CD4-positive, alpha-beta T cell (primary cell): Measurements from ENCODE around the gene OSBPL10. TPM values are rescaled to one million over a fixed set of nuclear protein-coding genes. Genes with fewer than 3 reads are reported as not detected.
"Not testable (repeated sequence)": the region's sequence is repeated elsewhere in the genome, so short reads cannot be mapped to it uniquely, and the experiment has no call there.

Experiments
- ATAC-seq: fragments of 200-7000 bp; cut with Tn5 transposase; one replicate; pipeline ENCODE4 v1.10.0; 2022; ENCODE audit warnings: mild to moderate bottlenecking; ENCODE audit not compliant: poor library complexity
- CTCF ChIA-PET: fragments of 350-600 bp; sonication (Branson Sonifier 250); formaldehyde crosslinking; loops from one replicate; lab custom pipeline; 2021; ENCODE audit warnings: antibody characterized with exemption, inconsistent platforms; lab: Charles Lee
- POLR2A ChIA-PET: fragments of 350-600 bp; sonication (Branson Sonifier 250); formaldehyde crosslinking; loops from one replicate; lab custom pipeline; 2021; ENCODE audit warnings: antibody characterized with exemption, inconsistent platforms; lab: Charles Lee
- DNase-seq, 14 experiments: peaks; one replicate each; pipeline ENCODE4 v3.0.0-alpha.2; 2013 to 2020; ENCODE audit warnings: mixed read lengths in 2 of 14
- H3K27ac ChIP-seq, 2 donors: one replicate each; pipeline versions ENCODE4 v1.5.1 to v1.7.0; 2013; ENCODE audit warnings: low read length in 2 of 2, low read depth in 1 of 2, mild to moderate bottlenecking in 1 of 2
- H3K27me3 ChIP-seq, 2 experiments: 1 replicate in 1 of 2; 2 replicates in 1 of 2; pipeline versions ENCODE4 v1.6.1 to v1.7.0; 2013; ENCODE audit warnings: low read length in 2 of 2, control low read depth in 1 of 2, mild to moderate bottlenecking in 1 of 2, moderate library complexity in 1 of 2; ENCODE audit not compliant: insufficient read depth in 2 of 2, control insufficient read depth in 1 of 2
- H3K36me3 ChIP-seq: one replicate; pipeline ENCODE4 v1.6.1; 2013; ENCODE audit warnings: low read length, control low read depth; ENCODE audit not compliant: insufficient read depth
- H3K4me1 ChIP-seq: one replicate; pipeline ENCODE4 v1.6.1; 2013; ENCODE audit warnings: low read length, control low read depth; ENCODE audit not compliant: insufficient read depth
- H3K4me3 ChIP-seq: one replicate; pipeline ENCODE4 v1.5.1; 2013; ENCODE audit warnings: mild to moderate bottlenecking, low read length, moderate library complexity
- H3K9me3 ChIP-seq, 2 experiments: 1 replicate in 1 of 2; 2 replicates in 1 of 2; pipeline versions ENCODE4 v1.6.1 to v1.7.0; 2013; ENCODE audit warnings: low read length in 2 of 2, mild to moderate bottlenecking in 2 of 2, control low read depth in 1 of 2, moderate library complexity in 1 of 2; ENCODE audit not compliant: control insufficient read depth in 1 of 2, insufficient read depth in 1 of 2
- H3K27ac Mint-ChIP-seq: one replicate; pipeline ENCODE4 v1.8.0; 2020; ENCODE audit warnings: mixed read lengths
- H3K27me3 Mint-ChIP-seq: one replicate; pipeline ENCODE4 v1.8.0; 2021; ENCODE audit warnings: mixed read lengths
- H3K36me3 Mint-ChIP-seq: one replicate; pipeline ENCODE4 v1.8.0; 2021; ENCODE audit warnings: low read depth, mixed read lengths
- H3K4me1 Mint-ChIP-seq: one replicate; pipeline ENCODE4 v1.8.0; 2021; ENCODE audit warnings: low read depth, mixed read lengths
- H3K4me3 Mint-ChIP-seq: one replicate; pipeline ENCODE4 v1.8.0; 2020; ENCODE audit warnings: mild to moderate bottlenecking, mixed read lengths
- H3K9me3 Mint-ChIP-seq: one replicate; pipeline ENCODE4 v1.8.0; 2020; ENCODE audit warnings: mixed read lengths
- intact Hi-C, 2 experiments: fragments of 100-400 bp; cut with DNase I in 1 of 2; cut with micrococcal nuclease in 1 of 2; formaldehyde crosslinking; loops; one replicate each; pipeline versions ENCODE4 v1.15.1 to v1.9.0; 2023 to 2025; cut with DNase I, micrococcal nuclease
- total RNA-seq, 174 experiments: library from RNA in 2 of 174; stranded (reverse) in 2 of 174; gene quantifications; one replicate each; pipeline ENCODE4 v1.2.3 and lab custom pipeline; 2021 to 2026
- TF ChIP-seq, protein P1 (sequence below): fragments of 200-600 bp; IDR thresholded peaks from one replicate; pipeline ENCODE4 v1.8.0; 2022; ENCODE audit warnings: antibody characterized with exemption, mild to moderate bottlenecking

The OSBPL10 gene
- total RNA-seq, 2 experiments from 2014 or later: not detected

- ChIA-PET CTCF (no interaction called here), POLR2A (no interaction called here)
- no peak overlapping the region for H3K27ac ChIP-seq
- no peaks in the 10 kb centered on the region for H3K4me1 Mint-ChIP-seq
- no peak for DNase-seq
- no peaks in the 10 kb centered on the region for H3K36me3 ChIP-seq
- H3K36me3 Mint-ChIP-seq: no peaks in the 10 kb centered on the region
- H3K4me1 ChIP-seq: no peaks in the 10 kb centered on the region
- TF ChIP-seq, protein P1, sequence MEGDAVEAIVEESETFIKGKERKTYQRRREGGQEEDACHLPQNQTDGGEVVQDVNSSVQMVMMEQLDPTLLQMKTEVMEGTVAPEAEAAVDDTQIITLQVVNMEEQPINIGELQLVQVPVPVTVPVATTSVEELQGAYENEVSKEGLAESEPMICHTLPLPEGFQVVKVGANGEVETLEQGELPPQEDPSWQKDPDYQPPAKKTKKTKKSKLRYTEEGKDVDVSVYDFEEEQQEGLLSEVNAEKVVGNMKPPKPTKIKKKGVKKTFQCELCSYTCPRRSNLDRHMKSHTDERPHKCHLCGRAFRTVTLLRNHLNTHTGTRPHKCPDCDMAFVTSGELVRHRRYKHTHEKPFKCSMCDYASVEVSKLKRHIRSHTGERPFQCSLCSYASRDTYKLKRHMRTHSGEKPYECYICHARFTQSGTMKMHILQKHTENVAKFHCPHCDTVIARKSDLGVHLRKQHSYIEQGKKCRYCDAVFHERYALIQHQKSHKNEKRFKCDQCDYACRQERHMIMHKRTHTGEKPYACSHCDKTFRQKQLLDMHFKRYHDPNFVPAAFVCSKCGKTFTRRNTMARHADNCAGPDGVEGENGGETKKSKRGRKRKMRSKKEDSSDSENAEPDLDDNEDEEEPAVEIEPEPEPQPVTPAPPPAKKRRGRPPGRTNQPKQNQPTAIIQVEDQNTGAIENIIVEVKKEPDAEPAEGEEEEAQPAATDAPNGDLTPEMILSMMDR: no peak
- intact Hi-C loops: no loop called here
- no peaks in the 10 kb centered on the region for H3K9me3 ChIP-seq
- H3K27me3 ChIP-seq: no peaks in the 10 kb centered on the region
- H3K4me3 ChIP-seq: no peak overlapping the region
- no peak overlapping the region for H3K4me3 Mint-ChIP-seq
- H3K27ac Mint-ChIP-seq: no peak overlapping the region
- ATAC-seq: no peak
- H3K9me3 Mint-ChIP-seq: peaks cover 2% of the 10 kb centered on the region
- no peaks in the 10 kb centered on the region for H3K27me3 Mint-ChIP-seq
Measured at GRCh38 chr3:31862666-31863279, 118.3 kb downstream of the OSBPL10 start.

GRCh38 chr3:31861826-31862225, 119.2 kb downstream of the OSBPL10 start:
- intact Hi-C loops: no loop called here
- no peak overlapping the region for H3K27ac Mint-ChIP-seq
- no peaks in the 10 kb centered on the region for H3K36me3 ChIP-seq

GRCh38 chr3:31860642-31861041, 120.4 kb downstream of the OSBPL10 start:
- H3K27ac ChIP-seq, H3K4me3 ChIP-seq, H3K36me3 Mint-ChIP-seq, CTCF ChIA-PET, DNase-seq, H3K27me3 Mint-ChIP-seq, H3K9me3 Mint-ChIP-seq, POLR2A ChIA-PET, H3K9me3 ChIP-seq, H3K4me1 ChIP-seq, H3K36me3 ChIP-seq, H3K4me1 Mint-ChIP-seq, ATAC-seq, H3K27me3 ChIP-seq, H3K4me3 Mint-ChIP-seq, intact Hi-C loops, H3K27ac Mint-ChIP-seq: not testable (repeated sequence)

More at GRCh38 chr3:31861826-31862225, 119.2 kb downstream of the OSBPL10 start:
- TF ChIP-seq, protein P1: no peak
- Histone ChIP-seq H3K4me1 (no peaks in the 10 kb centered on the region), H3K27me3 (no peaks in the 10 kb centered on the region), H3K27ac (no peak overlapping the region), H3K9me3 (no peaks in the 10 kb centered on the region), H3K4me3 (no peak overlapping the region)
- Mint-ChIP-seq H3K36me3 (no peaks in the 10 kb centered on the region), H3K4me1 (no peaks in the 10 kb centered on the region), H3K27me3 (no peaks in the 10 kb centered on the region), H3K9me3 (peaks cover 2% of the 10 kb centered on the region), H3K4me3 (no peak overlapping the region)
- no peak for DNase-seq
- ATAC-seq: no peak
- CTCF ChIA-PET: no interaction called here
- POLR2A ChIA-PET: no interaction called here

DNA sequence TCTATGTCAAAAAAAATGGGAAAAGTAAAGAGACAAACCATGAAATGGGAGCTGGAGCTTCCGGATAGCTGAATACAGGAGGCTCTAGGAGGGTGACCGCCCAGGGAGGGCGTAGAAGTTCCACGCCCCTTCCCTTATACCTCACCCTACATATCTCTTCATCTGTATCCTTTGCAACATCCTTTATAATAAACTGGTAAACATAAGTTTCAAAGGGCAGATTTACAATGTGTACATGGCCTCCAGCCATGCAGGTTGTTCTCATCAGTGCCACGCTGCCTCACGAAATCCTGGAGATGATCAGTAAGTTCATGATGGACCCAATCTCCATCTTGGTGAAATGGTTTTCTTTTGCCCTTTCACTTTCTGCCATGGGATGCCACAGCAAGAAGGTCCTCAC, 121.8 kb downstream of the OSBPL10 start:
- Histone ChIP-seq H3K27me3 (no peaks in the 10 kb centered on the region), H3K36me3 (no peaks in the 10 kb centered on the region), H3K27ac (no peak overlapping the region), H3K4me1 (no peaks in the 10 kb centered on the region), H3K9me3 (no peaks in the 10 kb centered on the region), H3K4me3 (no peak overlapping the region)
- Mint-ChIP-seq H3K36me3 (no peaks in the 10 kb centered on the region), H3K9me3 (peaks cover 2% of the 10 kb centered on the region), H3K27me3 (no peaks in the 10 kb centered on the region), H3K4me3 (no peak overlapping the region), H3K27ac (no peak overlapping the region), H3K4me1 (no peaks in the 10 kb centered on the region)
- ChIA-PET POLR2A (no interaction called here), CTCF (no interaction called here)
- TF ChIP-seq, protein P1: no peak
- no peak for DNase-seq
- no peak for ATAC-seq
- intact Hi-C loops: no loop called here
